NCI-H1436 treated with DMSO at 0.1 percent for 48 hours (cell line): Measurements from ENCODE around the gene ALDH1A1.

ENCODE experiments used
- DNase-seq: peaks from one replicate; lab custom pipeline; 2025; lab: John Stamatoyannopoulos, UW

ALDH1A1 gene

GRCh38 chr9:72855890-72856523 is 96.8 kb downstream of the ALDH1A1 start:
- DNase-seq = no peak

- DNase-seq = no peak
Observed at GRCh38 chr9:72855321-72855720, 97.5 kb downstream of the ALDH1A1 start.
